Spleen (tissue), 11 donors: ENCODE data around the gene KRT16. TPM values are rescaled to one million over a fixed set of nuclear protein-coding genes. Genes with fewer than 3 reads are reported as not detected.
"Not testable (repeated sequence)": the region's sequence is repeated elsewhere in the genome, so short reads cannot be mapped to it uniquely, and the experiment has no call there.

Source experiments
- DNase-seq: peaks from one replicate; pipeline ENCODE4 v3.0.0-alpha.2; 2020
- H3K27ac ChIP-seq, 8 donors: fragments of 200-600 bp; sonication (generic) in 7 of 8; 1 replicate in 4 of 8; 2 replicates in 4 of 8; pipeline versions ENCODE4 v1.5.0 to v1.8.0; 2016 to 2021; ENCODE audit warnings: inconsistent platforms in 4 of 8, mild to moderate bottlenecking in 4 of 8, moderate library complexity in 1 of 8
- H3K27me3 ChIP-seq, 7 donors: fragments of 200-600 bp; sonication (generic) in 6 of 7; replicated peaks in 1 of 7; 1 replicate in 4 of 7; 2 replicates in 3 of 7; pipeline versions ENCODE4 v1.5.0 to v1.8.0; 2016 to 2021; ENCODE audit warnings: inconsistent platforms in 3 of 7, mild to moderate bottlenecking in 1 of 7
- H3K36me3 ChIP-seq, 6 donors: fragments of 200-600 bp; sonication (generic) in 5 of 6; 1 replicate in 4 of 6; 2 replicates in 2 of 6; pipeline versions ENCODE4 v1.5.0 to v1.8.0; 2016 to 2021; ENCODE audit warnings: inconsistent platforms in 2 of 6
- H3K4me1 ChIP-seq, 6 donors: fragments of 200-600 bp; sonication (generic) in 5 of 6; 1 replicate in 3 of 6; 2 replicates in 3 of 6; pipeline versions ENCODE4 v1.5.0 to v1.8.0; 2016 to 2021; ENCODE audit warnings: inconsistent platforms in 3 of 6
- H3K4me3 ChIP-seq, 8 donors: fragments of 200-600 bp; sonication (generic) in 7 of 8; 1 replicate in 4 of 8; 2 replicates in 4 of 8; pipeline versions ENCODE4 v1.5.0 to v1.8.0; 2016 to 2021; ENCODE audit warnings: inconsistent platforms in 4 of 8, mild to moderate bottlenecking in 4 of 8, moderate library complexity in 2 of 8
- H3K9me3 ChIP-seq, 8 donors: fragments of 200-600 bp; sonication (generic) in 7 of 8; 1 replicate in 4 of 8; 2 replicates in 4 of 8; pipeline versions ENCODE4 v1.5.0 to v1.8.0; 2016 to 2021; ENCODE audit warnings: inconsistent platforms in 4 of 8
- POLR2A ChIP-seq, 3 donors: fragments of 450-650 bp; IDR thresholded peaks; one replicate each; pipeline ENCODE4 v1.5.1; 2017; ENCODE audit warnings: antibody characterized with exemption in 3 of 3, mild to moderate bottlenecking in 1 of 3
- POLR2AphosphoS5 ChIP-seq, 3 donors: sonication (generic); formaldehyde crosslinking; IDR thresholded peaks; one replicate each; pipeline ENCODE4 v1.5.1; 2017; ENCODE audit warnings: antibody characterized with exemption in 3 of 3
- WGBS, 5 donors: extraction: QIAGEN DNeasy Blood & Tissue Kit in 3 of 5; methylation state at CpG; one replicate each; pipeline versions ENCODE4 v1.1.5 to v1.1.7; 2013 to 2018; 5-methylcytosine and 5-hydroxymethylcytosine counted together
- intact Hi-C: fragments of 100-400 bp; cut with DNase I; formaldehyde crosslinking; loops from one replicate; pipeline ENCODE4 v1.15.0; 2023; ENCODE audit warnings: low total_unique reads
- polyA plus RNA-seq, 3 donors: library from polyadenylated mRNA; stranded (reverse); fragments of 200-250 nt; gene quantifications; one replicate each; pipeline ENCODE4 v1.2.1, GENCODE V29; 2013
- total RNA-seq, 7 donors: library from RNA; depleted of rRNA in 3 of 7; stranded (reverse); fragments of >200 nt in 3 of 7; fragmentation: NEBNext Ultra II Directional in 4 of 7; extraction: Animal tissue kit (Norgen Biotek cat#: 25700) in 4 of 7; gene quantifications; one replicate each; pipeline versions ENCODE4 v1.1.0 to v1.2.1, GENCODE V29; 2016 to 2021
- TF ChIP-seq, protein P1 (sequence below), 11 experiments: fragments of 200-600 bp in 7 of 11; fragments of 450-650 bp in 4 of 11; sonication (generic) in 4 of 11; IDR thresholded peaks in 8 of 11; conservative IDR thresholded peaks in 3 of 11; 1 replicate in 7 of 11; 2 replicates in 4 of 11; pipeline versions ENCODE4 v1.4.0 to v1.8.0; 2016 to 2021; ENCODE audit warnings: antibody characterized with exemption in 11 of 11, inconsistent platforms in 4 of 11, mild to moderate bottlenecking in 1 of 11
- donor health status: healthy with polysubstance abuse.
- donor health status: DM: no; HTN: no; CAD: no; lungs with moderate emphysema.
- donor health status: DM: no; HTN: no; CAD: no.
- donor health status: Bipolar disorder and iron deficiency.
- donor health status: healthy.
- donor health status: DM: no; HTN: no; CAD: no.
- donor health status: DM: yes; HTN: yes; CAD: no.

The KRT16 gene
- total and polyA plus RNA-seq, 10 donors: 0.07 to 0.19 TPM; not detected in 8

- Histone ChIP-seq H3K36me3 (no peaks in the 10 kb centered on the region), H3K4me3 (no peak overlapping the region), H3K27me3 (peaks cover 0 to 73% (median 0%) of the 10 kb centered on the region in 7 donors), H3K4me1 (no peaks in the 10 kb centered on the region), H3K27ac (no peak overlapping the region), H3K9me3 (no peaks in the 10 kb centered on the region)
- peak; percentile 39 for DNase-seq
- 72 to 88% (median 83%) methylated on average over 5 of the region's 5 CpGs for WGBS, 5 donors
- no peak for TF ChIP-seq POLR2AphosphoS5 (IDR thresholded peaks at IDR 0.05)
- TF ChIP-seq, protein P1, sequence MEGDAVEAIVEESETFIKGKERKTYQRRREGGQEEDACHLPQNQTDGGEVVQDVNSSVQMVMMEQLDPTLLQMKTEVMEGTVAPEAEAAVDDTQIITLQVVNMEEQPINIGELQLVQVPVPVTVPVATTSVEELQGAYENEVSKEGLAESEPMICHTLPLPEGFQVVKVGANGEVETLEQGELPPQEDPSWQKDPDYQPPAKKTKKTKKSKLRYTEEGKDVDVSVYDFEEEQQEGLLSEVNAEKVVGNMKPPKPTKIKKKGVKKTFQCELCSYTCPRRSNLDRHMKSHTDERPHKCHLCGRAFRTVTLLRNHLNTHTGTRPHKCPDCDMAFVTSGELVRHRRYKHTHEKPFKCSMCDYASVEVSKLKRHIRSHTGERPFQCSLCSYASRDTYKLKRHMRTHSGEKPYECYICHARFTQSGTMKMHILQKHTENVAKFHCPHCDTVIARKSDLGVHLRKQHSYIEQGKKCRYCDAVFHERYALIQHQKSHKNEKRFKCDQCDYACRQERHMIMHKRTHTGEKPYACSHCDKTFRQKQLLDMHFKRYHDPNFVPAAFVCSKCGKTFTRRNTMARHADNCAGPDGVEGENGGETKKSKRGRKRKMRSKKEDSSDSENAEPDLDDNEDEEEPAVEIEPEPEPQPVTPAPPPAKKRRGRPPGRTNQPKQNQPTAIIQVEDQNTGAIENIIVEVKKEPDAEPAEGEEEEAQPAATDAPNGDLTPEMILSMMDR (IDR thresholded peaks at IDR 0.05 in 8 of 11, conservative IDR thresholded peaks at IDR 0.05 in 3 of 11): no peak
- TF ChIP-seq POLR2A (IDR thresholded peaks at IDR 0.05): no peak
- intact Hi-C loops: no loop called here
Observed at GRCh38 chr17:41614098-41614497, 1.5 kb upstream of the KRT16 start.

- no peaks in the 10 kb centered on the region for H3K36me3 ChIP-seq
- H3K4me3 ChIP-seq: no peak overlapping the region
- intact Hi-C loops: no loop called here
- TF ChIP-seq POLR2AphosphoS5 (IDR thresholded peaks at IDR 0.05) (no peak), POLR2A (IDR thresholded peaks at IDR 0.05) (no peak)
- TF ChIP-seq, protein P1 (IDR thresholded peaks at IDR 0.05 in 8 of 11, conservative IDR thresholded peaks at IDR 0.05 in 3 of 11): no peak
- H3K27me3 ChIP-seq: peaks cover 0 to 71% (median 0%) of the 10 kb centered on the region in 7 donors
- DNase-seq: peak; percentile 25
- WGBS, 5 donors: 77 to 91% (median 89%) methylated on average over 11 of the region's 11 CpGs
- H3K4me1 ChIP-seq: no peaks in the 10 kb centered on the region
- H3K9me3 ChIP-seq: no peaks in the 10 kb centered on the region
- H3K27ac ChIP-seq: no peak overlapping the region
Observed at GRCh38 chr17:41613277-41614082, 913 bp upstream of the KRT16 start.

- peak; percentile 67 for DNase-seq
- Histone ChIP-seq H3K4me1 (no peaks in the 10 kb centered on the region), H3K9me3 (peaks cover 0 to 19% (median 17%) of the 10 kb centered on the region in 8 donors), H3K4me3 (no peak overlapping the region), H3K27me3 (peaks cover 0 to 48% (median 0%) of the 10 kb centered on the region in 7 donors), H3K27ac (no peak overlapping the region), H3K36me3 (no peaks in the 10 kb centered on the region)
- whole genome bisulfite sequencing, 5 donors: 78 to 90% (median 87%) methylated on average over 23 to 25 of the region's 25 CpGs
- TF ChIP-seq POLR2A (IDR thresholded peaks at IDR 0.05) (no peak), POLR2AphosphoS5 (IDR thresholded peaks at IDR 0.05) (no peak)
- TF ChIP-seq, protein P1 (IDR thresholded peaks at IDR 0.05 in 8 of 11, conservative IDR thresholded peaks at IDR 0.05 in 3 of 11): no peak
- intact Hi-C loops: no loop called here
Observed at GRCh38 chr17:41610965-41611640, 1.5 kb downstream of the KRT16 start.

DNA sequence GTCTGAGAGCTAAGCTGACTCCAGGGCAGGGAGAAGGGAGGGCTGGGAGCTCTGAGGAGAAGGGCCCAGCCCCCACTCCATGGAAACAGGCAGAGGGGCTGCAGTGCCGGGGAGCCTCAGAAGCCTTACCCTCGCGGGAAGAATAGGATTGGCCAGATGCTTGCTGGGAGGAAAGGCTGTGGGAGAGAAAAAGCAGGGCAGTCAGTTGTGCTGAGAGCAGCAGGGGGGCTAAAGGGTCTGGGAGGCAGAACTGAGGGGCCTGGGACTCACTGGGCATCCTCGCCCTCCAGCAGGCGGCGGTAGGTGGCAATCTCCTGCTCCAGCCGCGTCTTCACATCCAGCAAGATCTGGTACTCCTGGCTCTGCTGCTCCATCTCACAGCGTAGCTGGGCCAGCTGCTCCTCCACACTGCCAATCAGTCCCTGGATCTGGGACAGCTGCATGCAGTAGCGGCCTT lies 2.5 kb downstream of the KRT16 start:
- 18 to 34% (median 24%) methylated on average over 10 of the region's 10 CpGs for WGBS, 5 donors
- H3K36me3 ChIP-seq, H3K4me3 ChIP-seq, H3K27ac ChIP-seq, H3K4me1 ChIP-seq, intact Hi-C loops: not testable (repeated sequence)
- peaks cover 0 to 29% (median 22%) of the 10 kb centered on the region in 8 donors for H3K9me3 ChIP-seq
- DNase-seq: peak; percentile 44
- H3K27me3 ChIP-seq: peaks cover 0 to 46% (median 0%) of the 10 kb centered on the region in 7 donors
- TF ChIP-seq, protein P1 (IDR thresholded peaks at IDR 0.05 in 8 of 11, conservative IDR thresholded peaks at IDR 0.05 in 3 of 11): peak in 2 of 11 experiments; percentile 26 to 30

- intact Hi-C loops, DNase-seq, H3K4me1 ChIP-seq, H3K27ac ChIP-seq, H3K4me3 ChIP-seq, H3K36me3 ChIP-seq: not testable (repeated sequence)
- peaks cover 0 to 50% (median 0%) of the 10 kb centered on the region in 7 donors for H3K27me3 ChIP-seq
- H3K9me3 ChIP-seq: peaks cover 0 to 29% (median 22%) of the 10 kb centered on the region in 8 donors
- 65 to 89% (median 74%) methylated on average over 4 of the region's 4 CpGs for WGBS, 5 donors
Observed at GRCh38 chr17:41606930-41607329, 5.6 kb downstream of the KRT16 start.
